GM06990 (cell line): ENCODE measurements around the gene CDK5RAP2.

Experiments
- DNase-seq: peaks from one replicate; pipeline ENCODE4 v3.0.0-alpha.2; 2011; ENCODE audit not compliant: insufficient read length; ENCODE audit errors: extremely low read depth
- H3K27me3 ChIP-seq: replicated peaks from 2 replicates; pipeline ENCODE4 v1.6.0; 2011; ENCODE audit warnings: low read length; ENCODE audit not compliant: control insufficient read depth, insufficient read depth
- H3K36me3 ChIP-seq: 2 replicates; pipeline ENCODE4 v1.5.1; 2011; ENCODE audit warnings: low read length; ENCODE audit not compliant: control insufficient read depth, insufficient read depth
- H3K4me3 ChIP-seq: replicated peaks from 2 replicates; pipeline ENCODE4 v1.5.1; 2011; ENCODE audit warnings: low read depth, mild to moderate bottlenecking, control low read depth, low read length
- TF ChIP-seq, protein P1 (sequence below): IDR thresholded peaks from 2 replicates; pipeline ENCODE4 v1.5.1; 2011; ENCODE audit warnings: low read length, control low read depth, mild to moderate bottlenecking, inconsistent platforms; ENCODE audit not compliant: insufficient read depth, poor library complexity, severe bottlenecking

The CDK5RAP2 gene

DNA sequence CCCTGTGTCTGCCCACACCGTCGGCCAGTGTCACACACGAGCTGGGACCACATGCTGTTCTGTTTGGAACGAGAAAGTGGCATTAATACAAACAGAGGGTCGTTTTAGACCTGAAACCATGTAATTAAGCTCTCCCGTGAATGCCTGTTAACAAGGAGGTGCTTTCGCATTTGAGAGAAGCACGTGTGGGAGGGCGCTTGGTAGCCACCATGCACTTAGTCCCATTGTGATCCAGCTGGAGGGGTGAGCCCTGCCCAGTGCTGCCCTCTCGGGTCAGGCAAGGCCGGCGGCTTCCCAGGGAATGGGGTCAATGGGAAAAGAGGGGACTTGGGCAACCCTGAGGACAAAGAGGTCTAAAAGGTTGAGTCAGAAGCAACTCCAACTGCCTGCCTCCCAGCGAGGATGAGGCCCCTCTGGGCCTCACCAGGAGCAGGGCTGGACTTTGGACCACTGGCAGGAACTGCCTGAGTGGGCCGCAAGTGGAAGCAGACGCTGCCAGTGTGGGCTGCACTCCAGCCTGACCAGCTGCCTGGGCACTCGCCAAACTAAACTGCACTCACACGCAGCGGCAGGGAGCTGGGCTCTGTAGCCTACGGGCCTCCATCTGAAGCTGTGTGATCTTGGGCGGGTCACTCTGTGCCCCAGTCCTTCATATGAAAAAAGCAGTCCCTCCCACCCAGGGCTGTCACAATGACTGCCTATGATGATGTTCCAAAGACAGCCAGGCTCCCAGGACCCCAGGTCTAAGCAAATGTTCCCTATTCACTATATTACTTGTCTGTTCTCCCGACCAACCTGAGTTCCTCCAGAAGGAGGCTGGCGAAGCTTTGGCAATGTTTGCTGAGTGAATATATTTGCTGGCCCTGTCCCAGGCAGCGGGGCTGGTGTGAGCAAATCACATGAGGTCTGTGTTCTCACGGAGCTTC lies 195.7 kb downstream of the CDK5RAP2 start:
- no peak for DNase-seq

DNA sequence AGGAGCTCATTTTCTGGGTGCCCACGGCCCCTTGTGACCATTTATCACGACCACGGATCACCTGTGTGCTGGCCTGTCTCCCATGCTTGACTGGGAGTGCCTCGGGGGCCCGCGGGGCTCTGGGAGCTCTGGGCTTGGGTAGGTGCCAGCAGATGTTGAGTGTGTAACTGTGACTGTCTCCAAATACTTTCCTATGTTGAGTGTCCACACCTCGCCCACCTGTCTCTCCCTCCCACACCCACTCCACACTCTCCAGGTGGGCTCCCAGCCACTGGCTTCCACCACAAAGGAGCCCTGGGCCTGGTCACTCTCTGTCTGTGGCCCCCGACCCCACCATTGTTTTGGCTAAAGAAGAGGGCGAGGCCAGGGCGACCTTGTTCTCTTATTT lies 196.4 kb downstream of the CDK5RAP2 start:
- no peak for DNase-seq
- peaks cover 4% of the 10 kb centered on the region for H3K36me3 ChIP-seq
- TF ChIP-seq, protein P1, sequence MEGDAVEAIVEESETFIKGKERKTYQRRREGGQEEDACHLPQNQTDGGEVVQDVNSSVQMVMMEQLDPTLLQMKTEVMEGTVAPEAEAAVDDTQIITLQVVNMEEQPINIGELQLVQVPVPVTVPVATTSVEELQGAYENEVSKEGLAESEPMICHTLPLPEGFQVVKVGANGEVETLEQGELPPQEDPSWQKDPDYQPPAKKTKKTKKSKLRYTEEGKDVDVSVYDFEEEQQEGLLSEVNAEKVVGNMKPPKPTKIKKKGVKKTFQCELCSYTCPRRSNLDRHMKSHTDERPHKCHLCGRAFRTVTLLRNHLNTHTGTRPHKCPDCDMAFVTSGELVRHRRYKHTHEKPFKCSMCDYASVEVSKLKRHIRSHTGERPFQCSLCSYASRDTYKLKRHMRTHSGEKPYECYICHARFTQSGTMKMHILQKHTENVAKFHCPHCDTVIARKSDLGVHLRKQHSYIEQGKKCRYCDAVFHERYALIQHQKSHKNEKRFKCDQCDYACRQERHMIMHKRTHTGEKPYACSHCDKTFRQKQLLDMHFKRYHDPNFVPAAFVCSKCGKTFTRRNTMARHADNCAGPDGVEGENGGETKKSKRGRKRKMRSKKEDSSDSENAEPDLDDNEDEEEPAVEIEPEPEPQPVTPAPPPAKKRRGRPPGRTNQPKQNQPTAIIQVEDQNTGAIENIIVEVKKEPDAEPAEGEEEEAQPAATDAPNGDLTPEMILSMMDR: no peak
- no peaks in the 10 kb centered on the region for H3K27me3 ChIP-seq
- H3K4me3 ChIP-seq: no peak overlapping the region

More for the DNA sequence above, 195.7 kb downstream of the CDK5RAP2 start:
- H3K27me3 ChIP-seq: no peaks in the 10 kb centered on the region
- TF ChIP-seq, protein P1: no peak
- no peak overlapping the region for H3K4me3 ChIP-seq
- H3K36me3 ChIP-seq: peaks cover 7% of the 10 kb centered on the region

DNA sequence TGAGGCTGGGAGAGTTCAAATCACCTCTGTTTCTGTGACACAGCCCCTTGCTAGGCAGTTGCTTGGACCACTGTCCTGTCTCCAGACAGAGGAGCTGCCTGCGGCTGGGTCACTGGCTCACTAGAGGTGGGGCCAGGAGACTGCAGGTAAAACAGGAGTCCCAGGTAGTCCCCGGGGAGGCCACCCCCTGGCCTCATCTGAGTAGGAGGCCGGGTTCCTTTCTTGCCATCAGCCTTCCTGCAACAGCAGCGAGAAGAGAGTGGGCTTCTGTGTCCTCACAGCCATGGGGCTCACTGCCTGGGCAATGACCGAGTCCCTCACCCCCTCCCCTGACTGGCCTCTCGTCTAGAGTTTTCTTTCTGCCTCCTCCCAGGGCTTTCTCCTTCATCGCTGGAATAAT lies 197.5 kb downstream of the CDK5RAP2 start:
- TF ChIP-seq, protein P1: no peak
- no peak for DNase-seq
- no peak overlapping the region for H3K4me3 ChIP-seq
- no peaks in the 10 kb centered on the region; the same call in 1 of the 2 replicates for H3K36me3 ChIP-seq
- H3K27me3 ChIP-seq: no peaks in the 10 kb centered on the region

DNA sequence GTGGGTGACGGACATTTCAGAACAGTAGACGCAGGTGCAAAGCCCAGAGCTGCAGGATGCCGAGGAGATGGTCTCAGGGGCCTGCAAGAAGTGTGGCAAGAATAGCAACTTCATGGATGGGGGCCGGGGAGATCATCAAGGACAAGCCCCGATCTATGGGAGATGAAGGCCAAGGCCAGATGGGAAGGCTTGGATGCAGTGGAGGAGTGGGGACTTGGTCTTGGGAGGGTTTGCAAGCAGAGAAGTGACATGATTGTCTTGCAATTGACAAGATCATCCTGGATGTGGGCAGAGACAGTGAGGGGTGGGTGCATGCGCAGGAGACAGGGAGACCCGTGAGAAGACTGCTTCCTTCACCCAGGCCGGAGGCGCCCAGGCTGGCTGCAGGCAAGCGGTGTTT lies 198.1 kb downstream of the CDK5RAP2 start:
- TF ChIP-seq, protein P1: no peak
- H3K27me3 ChIP-seq: no peaks in the 10 kb centered on the region
- H3K4me3 ChIP-seq: no peak overlapping the region
- no peak for DNase-seq
- no peaks in the 10 kb centered on the region; the same call in 1 of the 2 replicates for H3K36me3 ChIP-seq

DNA sequence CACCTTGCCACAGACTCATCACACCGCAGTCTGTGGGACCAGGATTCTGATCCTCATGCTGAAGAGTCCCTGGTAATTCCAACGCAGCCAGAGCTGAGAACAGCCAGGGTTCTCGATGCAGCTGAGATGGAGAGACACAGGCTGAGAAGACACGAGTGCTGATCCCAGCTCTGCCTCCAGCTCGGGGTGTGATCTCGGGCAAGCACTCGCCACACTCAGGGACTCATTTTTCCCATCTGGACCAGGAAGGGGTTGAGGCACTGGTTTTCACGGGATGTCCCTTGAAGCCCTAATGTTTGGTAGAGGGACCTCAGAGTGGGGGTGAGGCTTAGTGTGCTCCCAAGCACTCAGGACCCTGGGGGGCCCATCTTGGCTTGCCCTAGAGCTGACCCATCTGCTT lies 200.4 kb downstream of the CDK5RAP2 start:
- no peak for DNase-seq
- Histone ChIP-seq H3K27me3 (no peaks in the 10 kb centered on the region), H3K4me3 (no peak overlapping the region), H3K36me3 (no peaks in the 10 kb centered on the region)
- TF ChIP-seq, protein P1: no peak
